AML-193 (cell line): ENCODE results near the gene CNTNAP4.

ENCODE experiments used
- DNase-seq, 2 experiments: peaks; one replicate each; lab custom pipeline; 2025; lab: John Stamatoyannopoulos, UW

The CNTNAP4 gene

DNA sequence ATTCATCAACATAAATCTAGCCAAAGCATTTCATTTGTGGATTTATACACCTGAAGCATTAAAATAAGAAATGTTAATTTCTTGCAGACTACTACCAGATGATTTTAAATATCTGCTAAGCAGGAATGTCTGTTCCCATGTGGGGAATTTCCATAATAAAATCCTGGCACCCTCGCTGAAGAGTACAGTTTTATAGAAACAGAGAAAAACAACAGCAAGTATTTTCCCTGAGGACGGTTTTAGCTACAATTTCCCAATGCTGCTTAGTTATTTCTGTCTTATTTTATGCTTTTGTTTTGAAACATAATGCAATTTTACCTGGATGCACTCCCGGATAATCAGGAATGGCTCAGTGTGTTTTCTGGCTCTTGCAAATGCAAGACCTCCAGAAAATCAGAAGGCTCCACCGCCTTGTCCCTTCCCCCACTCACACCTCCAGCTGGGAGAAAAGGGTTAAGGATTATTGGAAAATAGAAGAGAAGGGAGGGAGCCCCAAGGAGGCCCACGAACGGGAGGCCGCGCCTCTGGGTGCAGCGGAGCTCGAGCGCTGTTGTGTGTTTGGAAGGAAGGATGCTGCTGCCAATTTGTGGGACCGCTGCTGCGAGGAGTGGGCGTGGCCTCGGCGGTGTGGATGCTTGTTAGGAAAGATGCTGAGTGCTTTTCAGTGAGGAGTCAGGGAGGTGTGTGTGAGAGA is at the start of gene CNTNAP4:
CNTNAP4 (plus strand) TSS at position 657 of the 694 bp plus-strand sequence. CDS start 262 bp downstream, outside the sequence.
- DNase-seq = no peak

DNA sequence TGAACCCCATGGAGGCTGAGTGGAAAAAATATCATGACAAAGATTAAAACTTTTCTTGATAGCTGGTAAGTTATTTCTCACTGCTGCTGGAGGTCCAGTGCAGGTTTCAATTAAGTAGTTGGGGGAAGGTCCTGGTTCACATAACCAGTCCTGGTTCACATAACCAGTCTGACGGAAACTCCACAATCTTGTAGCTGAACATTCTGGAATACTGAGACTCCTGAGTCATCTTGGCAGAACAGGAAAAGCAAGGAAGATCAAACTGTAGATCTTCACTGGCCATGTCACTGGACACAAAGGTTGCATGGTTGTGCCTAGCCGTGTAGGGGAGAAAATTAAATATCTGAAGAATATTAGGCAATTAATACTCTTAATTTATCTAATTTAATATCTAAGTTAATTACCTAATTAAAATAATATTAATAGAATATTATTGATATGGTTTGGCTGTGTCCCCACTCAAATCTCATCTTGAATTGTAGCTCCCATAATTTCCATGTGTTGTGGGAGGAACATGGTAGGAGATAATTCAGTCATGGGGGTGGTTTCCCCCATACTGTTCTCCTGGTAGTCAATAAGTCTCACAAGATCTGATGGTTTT is 48.6 kb upstream of the CNTNAP4 start:
- DNase-seq = no peak

DNA sequence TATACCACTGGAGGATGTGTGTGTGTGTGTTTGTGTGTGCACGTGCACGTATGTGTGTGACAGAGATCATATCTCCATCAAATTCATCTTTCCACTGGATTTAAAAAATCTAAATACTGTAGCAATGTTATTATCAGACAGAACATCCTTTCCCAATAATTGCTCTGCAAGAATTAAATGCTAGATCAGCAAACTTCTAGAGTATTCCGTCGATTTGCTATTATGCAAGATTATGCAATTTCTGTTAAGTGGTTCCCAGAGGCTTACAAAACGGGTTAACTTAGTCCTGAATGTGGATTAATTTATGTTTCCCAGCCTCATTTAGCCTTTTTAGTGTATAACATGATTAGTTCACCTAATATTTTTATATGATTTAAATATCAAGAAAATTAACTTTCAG is 44.5 kb upstream of the CNTNAP4 start:
- no peak for DNase-seq

DNA sequence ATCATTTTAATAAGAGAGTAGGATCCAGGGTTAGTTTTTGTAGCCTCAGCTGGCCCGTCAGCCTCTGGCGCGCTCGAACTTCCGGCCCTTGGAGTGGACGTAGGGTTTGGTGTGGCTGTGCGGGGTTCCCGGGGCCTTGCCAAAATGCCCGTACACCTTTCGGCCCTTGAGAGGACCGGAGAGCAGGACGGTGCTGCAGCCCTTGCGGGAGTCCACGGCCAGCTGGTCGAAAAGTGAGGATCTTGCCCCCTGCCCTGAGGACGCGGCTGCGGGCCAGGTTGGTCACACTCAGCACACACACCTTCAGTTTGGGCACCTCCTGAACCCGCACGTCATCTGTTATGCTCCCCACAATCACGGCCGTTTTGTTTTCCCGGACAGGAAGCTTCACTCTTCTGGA is 42.2 kb upstream of the CNTNAP4 start:
- no peak for DNase-seq

DNA sequence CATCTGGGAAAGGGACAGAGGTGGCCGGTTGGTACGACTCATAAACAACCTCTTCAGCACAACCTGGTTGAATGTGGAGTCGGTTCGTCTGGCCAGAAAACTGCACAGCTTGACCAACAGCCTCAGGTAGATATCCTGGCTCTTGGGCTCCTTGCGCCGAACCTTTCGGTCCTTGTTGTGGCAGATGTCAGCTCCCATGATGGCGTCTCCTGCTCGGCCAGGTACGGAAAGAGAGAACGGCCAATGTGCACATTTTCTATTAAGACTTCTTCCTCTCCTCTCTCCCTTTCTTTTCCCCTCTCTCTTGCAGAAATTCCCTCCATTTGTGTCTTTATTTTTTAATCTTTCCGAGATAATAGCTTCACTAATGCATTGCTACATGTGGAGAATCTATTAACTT is 41.8 kb upstream of the CNTNAP4 start:
- no peak for DNase-seq

DNA sequence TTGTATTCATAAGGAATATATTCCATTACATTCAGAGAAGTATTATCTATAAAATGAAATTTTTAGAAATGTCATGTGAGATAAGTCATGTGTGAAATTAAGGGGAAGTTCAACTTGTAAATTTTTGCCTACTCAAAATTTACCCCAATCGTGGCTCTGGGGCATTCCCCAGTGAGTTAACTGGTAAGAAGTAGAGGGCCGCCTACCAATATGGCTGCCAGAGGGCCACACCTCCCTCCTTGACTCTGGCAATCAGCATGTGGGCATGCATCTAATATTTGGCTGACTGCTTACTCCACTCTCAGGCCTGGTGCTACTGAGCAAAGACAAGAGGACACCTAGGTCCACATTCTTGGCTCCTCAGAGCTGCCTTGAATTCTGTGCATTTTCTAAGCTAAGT is 39.7 kb upstream of the CNTNAP4 start:
- no peak for DNase-seq

DNA sequence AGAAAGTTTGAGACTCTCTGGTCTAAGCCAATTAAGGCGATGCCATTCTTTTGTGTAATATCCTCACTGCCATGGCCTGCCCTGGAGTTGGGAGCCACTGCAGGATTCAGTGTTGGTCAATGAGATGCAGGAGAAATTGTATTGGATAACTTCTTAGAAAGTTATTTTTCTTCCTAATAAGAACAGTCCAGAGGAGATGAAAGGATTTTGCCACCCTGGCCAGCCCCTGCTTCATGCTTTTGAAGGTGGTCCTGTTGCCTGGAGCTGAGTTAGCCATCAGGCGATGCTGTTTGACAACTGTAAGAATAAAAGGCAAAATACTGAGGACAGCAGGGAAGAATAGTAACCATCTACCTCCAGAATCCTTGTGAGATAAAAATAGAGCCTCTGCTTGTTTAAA is 35.4 kb upstream of the CNTNAP4 start:
- no peak for DNase-seq

DNA sequence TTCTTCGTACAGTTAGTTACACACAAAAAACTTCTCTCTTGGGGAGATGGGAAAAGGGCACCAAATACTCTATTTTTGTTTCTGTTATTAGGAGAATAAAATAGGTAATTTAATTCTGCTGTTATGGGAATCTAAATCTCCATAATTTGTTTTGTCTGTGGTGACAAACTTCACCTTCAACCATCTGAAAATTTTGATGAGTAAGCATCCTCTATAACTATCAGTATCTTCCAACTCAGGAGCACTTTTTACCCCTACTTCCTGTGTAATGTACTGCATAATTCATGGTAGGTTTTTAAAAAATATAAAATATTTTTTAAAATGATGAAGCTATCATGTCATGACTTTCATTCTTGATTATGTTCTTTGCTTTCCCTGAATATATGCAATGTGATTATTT is 33.6 kb upstream of the CNTNAP4 start:
- no peak for DNase-seq

DNA sequence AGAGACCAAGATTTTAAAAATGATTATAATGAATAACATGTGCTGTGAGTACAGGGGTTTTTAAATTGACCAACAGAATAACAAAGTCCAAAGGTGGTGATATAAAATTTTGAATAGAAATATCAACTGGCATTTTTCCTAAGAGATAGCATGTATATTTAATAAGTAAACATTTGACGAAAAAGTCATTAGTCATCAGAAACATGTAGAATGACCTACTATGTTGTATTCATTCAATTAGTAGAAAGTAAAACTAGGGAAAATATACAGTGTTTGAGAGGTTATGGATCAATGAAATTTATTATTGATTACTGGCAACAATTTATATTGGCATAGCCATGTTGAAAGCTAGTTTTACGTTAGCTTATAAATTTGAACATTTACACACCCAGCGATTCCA is 30.6 kb upstream of the CNTNAP4 start:
- no peak for DNase-seq

DNA sequence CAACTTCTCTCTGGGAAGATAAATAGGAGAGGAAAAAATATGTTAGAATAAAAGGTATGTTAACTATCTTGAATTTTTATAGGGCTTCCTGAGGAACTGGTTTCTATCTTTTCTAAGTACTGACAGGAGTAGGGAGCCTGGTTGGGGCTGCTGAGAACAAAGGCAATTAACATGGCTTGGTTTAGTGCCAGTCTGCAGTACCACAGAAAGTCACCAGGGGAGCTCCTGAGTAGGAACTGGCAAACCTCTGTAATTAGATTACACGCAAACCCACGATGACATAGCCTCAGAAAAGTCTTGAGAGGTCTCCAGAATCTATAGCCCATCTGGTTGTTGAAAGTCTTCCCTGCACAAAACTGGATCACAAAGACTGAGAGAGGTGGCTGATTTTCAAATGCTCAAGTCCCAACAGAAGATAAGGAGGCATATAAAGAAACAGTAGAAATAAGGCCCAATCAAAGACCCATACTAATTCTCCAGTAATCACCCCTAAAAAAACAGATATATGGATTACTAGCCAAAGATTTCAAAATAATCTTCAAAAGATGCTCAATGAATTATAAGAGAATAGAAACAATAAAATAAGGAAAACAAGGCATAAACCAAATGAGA is 11.7 kb upstream of the CNTNAP4 start:
- DNase-seq = peak; percentile 19 to 25

DNA sequence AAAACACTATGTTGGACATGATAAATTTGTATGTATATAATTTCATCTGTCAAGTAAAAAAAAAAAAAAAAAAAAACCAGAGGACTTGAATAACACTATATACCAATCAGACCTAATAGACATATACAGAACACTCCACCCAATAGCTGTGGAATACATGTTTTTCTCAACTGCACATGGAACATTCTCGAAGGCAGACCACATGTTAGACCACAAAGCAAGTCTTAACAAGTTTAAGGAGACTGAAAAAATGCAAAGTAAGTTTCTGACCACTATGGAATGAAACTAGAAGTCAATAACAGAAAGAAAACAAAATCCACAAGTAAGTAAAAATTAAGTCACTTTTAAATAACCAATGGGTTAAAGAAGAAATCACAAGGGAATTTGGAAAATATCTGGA is 8.4 kb upstream of the CNTNAP4 start:
- DNase-seq = no peak

DNA sequence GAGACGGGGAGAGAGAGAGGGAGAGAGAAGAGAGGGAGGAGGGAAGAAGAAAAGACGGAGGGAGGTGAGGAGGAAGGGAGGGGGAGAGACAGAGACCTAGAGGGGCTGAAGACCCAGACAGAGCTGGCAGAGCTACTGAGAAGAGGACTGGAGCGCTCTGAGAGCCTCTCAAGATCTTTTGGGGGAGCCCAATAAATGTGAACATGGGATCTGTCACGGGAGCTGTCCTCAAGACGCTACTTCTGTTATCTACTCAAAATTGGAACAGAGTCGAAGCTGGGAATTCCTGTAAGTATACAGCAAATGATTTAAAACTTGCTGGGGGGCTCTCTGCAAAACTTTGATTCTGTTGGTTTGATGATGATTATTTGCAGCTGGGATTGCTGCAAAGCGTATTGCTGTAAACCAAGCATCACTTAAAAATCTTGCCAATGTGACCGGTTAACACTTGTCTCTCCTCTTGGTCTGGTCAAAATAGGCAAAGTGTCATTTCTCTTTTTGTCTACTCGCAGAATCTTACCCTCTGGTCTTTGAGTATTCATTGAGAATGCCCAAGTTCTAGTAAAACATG is 344 bp downstream of the CNTNAP4 start:
- no peak for DNase-seq

DNA sequence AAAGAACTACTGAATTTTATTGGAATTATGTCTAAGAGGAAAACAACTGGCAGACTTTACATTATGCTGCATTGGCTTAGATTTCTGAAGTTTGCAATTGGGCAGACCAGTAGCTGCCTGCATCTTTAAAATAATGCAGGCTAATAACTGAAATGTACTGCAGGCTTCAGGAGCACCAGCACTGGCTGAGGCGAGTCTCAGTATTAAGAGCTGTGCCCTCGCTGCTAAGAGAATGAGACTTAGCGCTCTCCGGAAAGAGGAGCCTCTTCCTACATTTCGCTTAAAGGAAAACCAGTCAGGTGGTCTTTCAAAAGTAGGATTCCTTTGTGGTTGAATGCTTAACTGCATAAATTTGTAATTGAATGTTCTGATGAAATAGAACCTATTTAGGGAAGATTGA is 885 bp downstream of the CNTNAP4 start:
- no peak for DNase-seq

DNA sequence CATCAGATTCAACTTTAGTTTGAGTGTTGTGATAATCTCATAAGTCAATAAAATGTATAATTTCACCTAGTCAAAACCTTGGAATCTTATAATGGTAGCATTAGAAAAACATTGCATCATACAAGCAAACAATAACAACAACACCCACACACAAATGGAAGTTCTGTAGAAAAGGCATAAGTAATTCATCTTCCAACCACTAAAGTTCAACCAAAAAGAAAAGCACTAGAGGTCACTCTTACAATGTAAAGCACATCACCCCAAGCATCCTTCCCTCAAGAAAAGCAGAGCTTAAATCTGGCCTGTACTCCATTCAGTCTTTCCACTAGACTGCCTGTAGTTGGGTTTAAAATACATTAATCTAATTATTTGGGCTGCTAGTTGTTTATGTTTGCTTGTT is 1.8 kb downstream of the CNTNAP4 start:
- DNase-seq = no peak

DNA sequence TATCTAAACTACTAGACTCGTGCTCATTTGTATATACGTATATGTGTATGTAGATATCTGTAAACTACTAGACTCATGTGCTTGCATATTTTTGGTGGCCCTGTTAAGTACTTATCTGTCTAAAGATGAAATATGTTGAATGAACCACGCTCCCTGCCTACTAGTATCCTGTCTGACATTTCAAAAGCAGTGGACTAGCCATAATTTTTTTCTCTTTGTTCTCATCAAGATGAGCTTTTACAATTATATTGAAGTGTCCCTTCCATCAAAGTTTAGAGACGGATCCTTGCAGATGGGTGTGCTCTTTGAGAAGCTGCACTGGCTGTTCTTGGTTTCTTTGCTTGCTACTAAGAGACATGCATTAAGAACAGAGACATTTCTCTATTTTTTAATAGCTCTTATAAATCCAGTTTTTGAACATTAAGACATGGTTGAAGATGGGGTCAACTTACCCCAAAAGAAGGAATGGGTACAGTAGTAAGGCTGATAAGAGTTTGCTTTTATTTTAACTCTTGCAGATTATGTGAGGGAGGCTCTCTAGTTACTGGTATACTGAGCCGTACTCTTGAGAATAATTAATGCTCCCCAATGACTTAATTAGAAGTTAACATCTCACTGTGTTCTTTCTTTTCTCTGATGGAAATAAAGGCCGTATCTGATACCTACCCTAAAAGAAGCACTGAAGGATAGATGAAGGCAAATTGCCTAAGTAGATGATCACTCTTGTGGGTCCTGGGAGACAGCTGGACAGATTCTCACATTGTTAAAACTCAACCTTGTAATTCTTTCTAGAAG is 3.4 kb downstream of the CNTNAP4 start:
- no peak for DNase-seq

DNA sequence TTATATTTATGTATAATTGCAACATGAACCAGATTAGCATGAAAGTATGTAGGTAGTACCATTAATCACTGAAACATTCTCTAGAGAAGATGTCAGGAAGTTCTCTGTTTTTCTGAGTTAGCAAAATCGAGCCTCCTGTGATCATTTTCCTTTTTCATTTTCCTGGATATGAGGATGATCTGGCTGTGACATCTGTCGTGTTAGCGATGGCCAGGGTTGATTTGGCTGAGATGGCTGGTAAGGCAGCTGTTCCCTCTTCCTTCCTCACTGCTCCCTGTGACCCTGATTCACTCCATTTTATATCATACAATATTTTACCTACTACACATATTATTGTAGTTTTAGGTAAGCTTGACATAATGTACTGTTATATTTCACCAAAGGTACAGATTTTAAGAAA is 10.3 kb downstream of the CNTNAP4 start:
- DNase-seq = no peak

DNA sequence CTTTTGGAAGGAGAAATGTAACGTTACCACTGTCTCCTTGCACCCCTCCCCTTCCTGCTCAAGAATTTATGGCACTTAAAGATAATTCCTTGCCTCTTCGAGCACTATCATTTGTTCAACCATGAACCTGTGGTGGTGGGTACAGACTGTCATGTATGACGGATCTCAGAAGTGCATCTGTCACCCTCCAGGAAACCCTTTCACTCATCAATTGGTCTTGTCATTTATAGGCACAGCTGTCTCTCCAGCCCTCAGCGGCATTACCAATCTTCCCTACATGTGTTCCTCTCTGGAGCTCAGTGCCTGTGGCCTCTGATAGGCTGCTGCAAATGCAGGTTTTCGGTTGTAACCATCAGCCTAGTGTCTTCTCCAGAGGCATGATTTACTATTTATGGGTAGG is 15.0 kb downstream of the CNTNAP4 start:
- no peak for DNase-seq

DNA sequence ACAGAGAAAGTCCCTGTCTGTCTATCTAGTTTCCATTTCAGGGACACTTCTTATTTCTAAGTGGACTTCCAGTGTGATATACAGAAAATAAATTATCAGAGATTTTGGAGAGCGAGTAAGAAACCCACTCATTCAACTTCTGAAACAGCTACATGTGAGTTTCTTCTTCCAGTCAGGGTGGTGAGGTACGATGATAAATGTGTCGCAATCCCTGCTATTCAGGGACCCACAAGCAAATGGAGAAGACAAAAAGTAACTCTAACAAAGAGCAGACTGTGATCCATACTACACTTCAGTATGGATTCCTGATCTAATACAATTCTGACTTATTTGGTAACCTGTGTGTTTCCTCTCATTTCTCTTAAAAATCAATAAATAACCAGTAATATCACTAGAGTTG is 16.8 kb downstream of the CNTNAP4 start:
- DNase-seq = no peak

DNA sequence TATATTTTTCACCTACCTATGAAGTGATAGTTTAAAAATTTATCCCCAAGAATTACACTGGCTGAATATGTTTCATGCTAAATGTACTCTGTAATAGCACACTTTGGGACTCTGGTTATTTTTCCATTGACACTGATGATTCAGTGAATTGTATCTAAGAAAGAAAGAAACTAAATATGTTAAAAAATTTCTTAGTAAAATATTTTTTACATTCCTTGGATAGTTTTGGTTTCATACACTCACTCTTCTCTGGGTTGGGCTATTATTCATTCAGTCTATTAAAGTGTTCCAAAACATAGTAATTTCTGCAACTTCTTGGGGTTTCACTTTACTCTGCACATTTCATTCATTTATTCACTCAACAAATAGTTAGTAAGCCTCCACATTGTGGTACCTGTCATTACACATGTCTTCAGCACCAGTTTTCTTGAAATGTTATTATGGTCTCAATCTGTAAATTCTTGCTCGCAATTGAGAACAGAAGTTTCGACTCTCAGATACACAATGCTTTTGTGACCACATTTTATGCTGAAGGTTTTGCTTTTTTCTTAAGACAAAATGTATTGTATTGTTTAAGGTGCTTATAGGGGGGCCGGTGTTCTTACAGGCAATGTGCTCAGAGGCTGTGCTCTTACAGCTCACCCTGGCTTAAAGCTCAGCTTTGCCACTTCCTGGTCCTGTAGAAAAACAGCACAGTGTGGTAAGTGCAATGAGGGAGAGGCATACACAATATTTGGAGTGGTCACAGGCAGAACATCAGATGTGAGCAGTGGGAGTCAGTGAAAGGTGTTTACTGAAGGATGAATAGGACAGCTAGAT is 17.4 kb downstream of the CNTNAP4 start:
- DNase-seq = no peak

DNA sequence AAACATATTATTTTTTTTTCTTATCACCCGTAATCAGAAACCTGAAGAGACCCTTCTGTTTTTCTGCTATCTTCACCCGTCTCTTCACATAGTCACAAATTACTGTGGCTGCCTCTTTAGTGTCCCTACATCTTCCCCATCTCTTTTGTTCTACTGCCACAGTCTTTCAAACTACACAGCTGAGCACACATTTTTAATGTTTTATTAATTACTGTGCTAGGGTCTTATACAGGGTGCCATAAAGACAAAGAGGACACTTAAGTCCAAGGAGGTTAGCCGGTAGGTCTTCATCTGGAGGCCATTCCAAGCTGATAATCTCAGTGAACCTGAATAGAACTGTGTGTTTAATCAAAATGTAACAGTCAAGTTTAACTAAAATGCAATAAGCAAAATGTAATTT is 20.7 kb downstream of the CNTNAP4 start:
- DNase-seq = no peak

DNA sequence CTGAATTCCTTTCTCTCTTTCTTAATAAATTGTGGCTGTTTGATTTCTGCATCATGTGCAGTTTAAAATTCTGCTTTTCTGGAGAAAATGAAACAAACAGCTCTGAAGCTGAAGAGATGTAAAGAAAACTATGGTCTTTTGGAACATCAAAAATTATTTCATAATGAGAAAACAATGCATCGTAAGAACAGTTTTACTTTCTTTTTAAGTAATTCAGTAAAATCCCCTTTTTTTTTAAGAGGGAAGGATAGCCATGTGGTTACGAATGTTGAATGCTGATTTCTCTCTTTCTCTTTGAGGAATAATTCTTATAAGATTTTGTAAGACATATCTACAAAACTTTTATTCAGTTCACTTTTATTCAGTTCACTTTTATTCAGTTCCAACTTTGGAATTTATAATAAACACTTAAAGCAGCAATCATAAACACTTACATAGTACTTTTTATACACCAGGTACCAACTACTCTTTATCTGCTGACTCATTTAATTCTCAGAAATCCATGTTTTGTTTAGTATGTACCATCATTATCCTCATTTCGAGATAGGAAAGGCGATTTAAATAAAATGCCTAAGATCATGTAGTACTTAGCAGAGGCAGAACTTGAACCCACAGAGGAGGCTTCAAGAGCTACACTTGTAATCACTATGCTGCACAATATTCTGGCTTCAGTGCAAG is 26.6 kb downstream of the CNTNAP4 start:
- no peak for DNase-seq
